Uterus (tissue), 2 donors: ENCODE results near the gene CD300E.

Experiments used
- CTCF ChIP-seq, 4 experiments: fragments of 200-600 bp in 2 of 4; fragments of 450-650 bp in 2 of 4; sonication (generic) in 2 of 4; IDR thresholded peaks; one replicate each; pipeline ENCODE4 v1.5.1; 2016 to 2019; ENCODE audit warnings: antibody characterized with exemption in 4 of 4, mild to moderate bottlenecking in 2 of 4, moderate library complexity in 1 of 4
- POLR2A ChIP-seq, 2 donors: fragments of 450-650 bp; IDR thresholded peaks; one replicate each; pipeline ENCODE4 v1.6.1; 2016; ENCODE audit warnings: antibody characterized with exemption in 2 of 2, mild to moderate bottlenecking in 1 of 2, moderate library complexity in 1 of 2

- TF ChIP-seq CTCF (IDR thresholded peaks at IDR 0.05), result no peak
- no peak for TF ChIP-seq POLR2A (IDR thresholded peaks at IDR 0.05)
Observed at GRCh38 chr17:74584292-74585060, 39.1 kb downstream of the CD300E start.
